ENCODE measurements around the gene CR1L. TPM values are rescaled to one million over a fixed set of nuclear protein-coding genes. Genes with fewer than 3 reads are reported as not detected.

Gene CR1L
- total RNA-seq, 1 experiment from 2014 or later = not detected

- TF ChIP-seq TCF7L2 (IDR thresholded peaks at IDR 0.05; ENCODE audit: low read depth, low read length) = no peak
- no peak for TF ChIP-seq SIN3A (IDR thresholded peaks at IDR 0.05; ENCODE audit: borderline replicate concordance, insufficient read depth, low read depth, low read length)
- TF ChIP-seq CTCF (IDR thresholded peaks at IDR 0.05) = no peak
- no peak for TF ChIP-seq POLR2AphosphoS5 (IDR thresholded peaks at IDR 0.05; ENCODE audit: low read depth, low read length)
- TF ChIP-seq REST (IDR thresholded peaks at IDR 0.05; ENCODE audit: insufficient read depth in 1 of 2, low read depth in 2 of 2, low read length in 1 of 2) = no peak
- ATAC-seq = no peak
- Histone ChIP-seq H3K27me3 (ENCODE audit: control insufficient read depth, insufficient read depth, low read length) (no peaks in the 10 kb centered on the region), H3K4me3 (ENCODE audit: low read depth in 2 of 2, low read length in 2 of 2) (no peak overlapping the region), H3K36me3 (ENCODE audit: control insufficient read depth, insufficient read depth, low read length) (peaks cover 15% of the 10 kb centered on the region), H3K27ac (ENCODE audit: low read length) (no peak overlapping the region), H3K9me3 (ENCODE audit: control insufficient read depth, insufficient read depth, low read depth, low read length) (no peaks in the 10 kb centered on the region), H3K4me1 (ENCODE audit: control insufficient read depth, insufficient read depth, low read length) (peaks cover 20% of the 10 kb centered on the region)
- intact Hi-C loops (cut with micrococcal nuclease; ENCODE audit: unreplicated experiment) (no loop called here), in situ Hi-C loops (cut with HindIII; ENCODE audit: low pct_unique_long_range_greater_than_20kb, low sequenced_read_pairs) (no loop called here)
- ChIA-PET CTCF (interaction anchor here (1.0 kb wide), 1 partner anchor 69 kb away, joined by 3 read pairs; no protein-coding TSS in a partner anchor), POLR2A (no interaction called here)
- DNase-seq (ENCODE audit: low read depth, low spot score) = no peak
- no TSS peak for BruUV-seq (replicated peaks)
These were observed 110.2 kb downstream of the CR1L start for GRCh38 chr1:207754974-207755700.

GRCh38 chr1:207755846-207756693, 111.1 kb downstream of the CR1L start:
- no peak for TF ChIP-seq REST (IDR thresholded peaks at IDR 0.05; ENCODE audit: insufficient read depth in 1 of 2, low read depth in 2 of 2, low read length in 1 of 2)
- no peak for TF ChIP-seq CTCF (IDR thresholded peaks at IDR 0.05)
- no peak for TF ChIP-seq TCF7L2 (IDR thresholded peaks at IDR 0.05; ENCODE audit: low read depth, low read length)
- TF ChIP-seq POLR2AphosphoS5 (IDR thresholded peaks at IDR 0.05; ENCODE audit: low read depth, low read length) = no peak
- POLR2A ChIA-PET = no interaction called here

More at GRCh38 chr1:207755846-207756693, 111.1 kb downstream of the CR1L start:
- H3K36me3 ChIP-seq (ENCODE audit: control insufficient read depth, insufficient read depth, low read length) = peaks cover 17% of the 10 kb centered on the region
- H3K27ac ChIP-seq (ENCODE audit: low read length) = no peak overlapping the region
- peaks cover 16% of the 10 kb centered on the region for H3K4me1 ChIP-seq (ENCODE audit: control insufficient read depth, insufficient read depth, low read length)
- H3K4me3 ChIP-seq (ENCODE audit: low read depth in 2 of 2, low read length in 2 of 2) = no peak overlapping the region
- intact Hi-C loops (cut with micrococcal nuclease; ENCODE audit: unreplicated experiment) (no loop called here), in situ Hi-C loops (cut with HindIII; ENCODE audit: low pct_unique_long_range_greater_than_20kb, low sequenced_read_pairs) (no loop called here)
- no peaks in the 10 kb centered on the region for H3K27me3 ChIP-seq (ENCODE audit: control insufficient read depth, insufficient read depth, low read length)
- no peaks in the 10 kb centered on the region for H3K9me3 ChIP-seq (ENCODE audit: control insufficient read depth, insufficient read depth, low read depth, low read length)
- CTCF ChIA-PET = interaction anchor here (1.0 kb wide), 1 partner anchor 68 kb away, joined by 3 read pairs; no protein-coding TSS in a partner anchor
- no TSS peak for BruUV-seq (replicated peaks)
- ATAC-seq = no peak
- peak; percentile 22 for DNase-seq (ENCODE audit: low read depth, low spot score)
